NOMO-1 (cell line): ENCODE results near the gene NUAK2.

Source experiments
- DNase-seq, 2 experiments: peaks; one replicate each; lab custom pipeline; 2025; ENCODE audit not compliant: unreplicated experiment in 2 of 2; lab: John Stamatoyannopoulos, UW

Gene NUAK2

GRCh38 chr1:205275916-205276688 is 45.4 kb downstream of the NUAK2 start:
- DNase-seq = no peak

DNA sequence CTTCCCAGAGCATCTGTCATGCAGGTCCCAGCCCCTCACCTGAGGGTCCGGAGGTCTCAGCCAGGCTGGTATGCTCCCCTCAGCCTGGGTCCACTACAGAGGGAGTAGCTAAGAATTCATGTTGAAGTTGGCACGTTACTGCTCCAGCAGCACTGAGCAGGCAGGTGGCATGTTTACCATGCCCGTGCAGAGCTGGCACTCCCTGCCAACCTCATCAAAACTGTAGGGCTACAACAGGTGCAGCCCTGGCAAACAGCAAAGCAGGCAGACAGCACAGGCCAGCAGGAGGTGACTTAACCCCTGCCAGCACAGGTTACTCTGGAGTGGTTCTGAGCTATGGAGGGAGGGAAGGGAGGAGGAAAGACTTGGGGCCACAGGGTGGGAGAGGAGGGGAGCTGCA is 46.4 kb downstream of the NUAK2 start:
- no peak for DNase-seq

- no peak for DNase-seq
Measured at GRCh38 chr1:205274041-205274691, 47.4 kb downstream of the NUAK2 start.

GRCh38 chr1:205273551-205273982 is 48.0 kb downstream of the NUAK2 start:
- DNase-seq = peak; percentile 63 to 70

DNA sequence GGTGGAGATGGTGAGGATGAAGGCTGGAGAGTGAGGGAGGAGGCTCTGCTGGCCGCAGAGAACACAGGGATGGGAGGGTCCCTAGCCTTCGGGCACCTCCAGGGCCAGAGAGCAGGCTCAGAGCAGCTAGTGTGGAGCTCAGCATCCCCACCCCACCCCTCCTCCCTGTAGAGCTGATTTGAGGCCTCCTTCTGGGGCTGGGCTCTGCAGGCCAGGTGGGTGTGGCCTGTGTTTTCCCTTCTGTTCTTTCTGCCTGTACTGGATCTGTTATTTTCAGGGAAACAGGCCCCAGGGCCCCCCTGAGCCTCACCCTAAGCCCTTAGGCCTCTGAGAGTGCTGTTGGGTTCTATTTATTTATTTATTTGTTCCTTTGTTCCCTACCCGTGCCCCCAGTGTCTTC is 49.0 kb downstream of the NUAK2 start:
- no peak for DNase-seq

DNA sequence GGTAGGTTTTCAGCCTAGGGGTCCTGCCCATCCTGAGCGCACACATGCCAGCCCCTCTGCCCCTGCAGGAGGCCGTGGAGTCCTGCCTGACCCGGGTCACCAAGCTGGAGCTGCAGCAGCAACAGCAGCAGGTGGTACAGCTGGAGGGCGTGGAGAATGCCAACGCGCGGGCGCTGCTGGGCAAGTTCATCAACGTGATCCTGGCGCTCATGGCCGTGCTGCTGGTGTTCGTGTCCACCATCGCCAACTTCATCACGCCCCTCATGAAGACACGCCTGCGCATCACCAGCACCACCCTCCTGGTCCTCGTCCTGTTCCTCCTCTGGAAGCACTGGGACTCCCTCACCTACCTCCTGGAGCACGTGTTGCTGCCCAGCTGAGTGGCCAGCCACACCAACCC is 49.8 kb downstream of the NUAK2 start:
- no peak for DNase-seq

- DNase-seq = no peak
Measured at GRCh38 chr1:205271277-205271676, 50.3 kb downstream of the NUAK2 start.

DNA sequence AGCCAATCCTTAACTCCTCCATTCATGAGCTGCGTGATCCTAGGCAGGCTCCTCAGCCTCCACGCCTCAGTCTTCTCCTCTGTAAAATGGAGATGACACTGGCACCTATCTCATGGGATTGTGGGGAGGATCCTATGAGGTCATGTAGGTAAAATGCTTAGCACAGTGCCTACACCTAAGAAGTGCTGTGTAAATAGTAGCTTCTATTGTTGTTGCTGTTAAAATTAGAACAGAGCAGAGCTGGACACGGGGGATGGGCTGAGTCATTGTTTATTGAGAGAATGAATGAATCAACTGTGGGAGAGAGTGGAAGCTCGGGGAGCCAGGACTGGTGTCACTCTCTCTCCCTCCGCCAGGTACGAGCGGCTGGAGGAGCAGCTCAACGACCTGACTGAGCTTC is 50.8 kb downstream of the NUAK2 start:
- DNase-seq = no peak

DNA sequence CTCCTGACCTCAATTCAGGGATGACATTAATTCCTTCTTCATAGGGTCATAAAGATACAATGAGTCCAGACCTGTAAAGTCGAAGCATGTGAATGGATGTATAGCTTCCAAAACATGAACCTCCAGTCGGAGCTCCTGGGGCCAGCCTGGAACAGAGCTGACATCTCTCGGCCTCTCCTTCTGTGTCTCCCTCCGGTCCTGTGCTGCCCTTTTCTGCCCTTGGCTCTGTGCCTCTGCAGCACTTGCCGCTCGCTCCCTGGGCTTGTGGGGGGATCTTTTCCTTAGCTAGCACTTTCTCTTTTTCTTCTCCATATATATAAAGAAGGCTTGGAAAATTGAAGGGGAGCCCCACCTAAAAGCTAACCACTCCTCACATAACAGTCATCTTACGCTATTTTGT is 51.3 kb downstream of the NUAK2 start:
- DNase-seq = no peak

DNA sequence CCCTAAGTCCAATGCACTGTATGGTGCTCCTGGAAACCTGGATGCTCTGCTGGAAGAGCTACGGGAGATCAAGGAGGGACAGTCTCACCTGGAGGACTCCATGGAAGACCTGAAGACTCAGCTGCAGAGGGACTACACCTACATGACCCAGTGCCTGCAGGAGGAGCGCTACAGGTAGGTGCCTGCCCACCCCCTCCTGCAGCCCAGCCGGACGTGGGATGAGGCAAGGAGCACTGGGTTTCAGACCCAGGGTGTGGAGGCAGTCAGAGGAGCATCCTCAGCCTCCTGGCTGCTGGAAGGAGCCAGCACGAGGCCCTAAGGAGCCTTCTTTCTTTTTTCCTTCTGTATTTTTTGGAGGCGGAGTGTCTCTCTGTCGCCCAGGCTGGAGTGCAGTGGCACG is 51.8 kb downstream of the NUAK2 start:
- no peak for DNase-seq

DNA sequence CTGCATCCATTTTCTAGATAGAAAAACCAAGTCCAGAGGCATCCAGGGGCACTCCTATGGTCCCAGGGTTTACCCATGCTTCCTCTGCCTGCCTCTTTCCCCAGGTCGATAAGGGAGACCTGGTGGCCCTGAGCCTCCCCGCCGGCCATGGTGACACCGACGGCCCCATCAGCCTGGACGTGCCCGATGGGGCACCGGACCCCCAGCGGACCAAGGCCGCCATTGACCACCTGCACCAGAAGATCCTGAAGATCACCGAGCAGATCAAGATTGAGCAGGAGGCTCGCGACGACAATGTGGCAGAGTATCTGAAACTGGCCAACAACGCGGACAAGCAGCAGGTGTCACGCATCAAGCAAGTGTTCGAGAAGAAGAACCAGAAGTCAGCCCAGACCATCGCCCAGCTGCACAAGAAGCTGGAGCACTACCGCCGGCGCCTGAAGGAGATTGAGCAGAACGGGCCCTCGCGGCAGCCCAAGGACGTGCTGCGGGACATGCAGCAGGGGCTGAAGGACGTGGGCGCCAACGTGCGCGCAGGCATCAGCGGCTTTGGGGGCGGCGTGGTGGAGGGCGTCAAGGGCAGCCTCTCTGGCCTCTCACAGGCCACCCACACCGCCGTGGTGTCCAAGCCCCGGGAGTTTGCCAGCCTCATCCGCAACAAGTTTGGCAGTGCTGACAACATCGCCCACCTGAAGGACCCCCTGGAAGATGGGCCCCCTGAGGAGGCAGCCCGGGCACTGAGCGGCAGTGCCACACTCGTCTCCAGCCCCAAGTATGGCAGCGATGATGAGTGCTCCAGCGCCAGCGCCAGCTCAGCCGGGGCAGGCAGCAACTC is 52.5 kb downstream of the NUAK2 start:
- no peak for DNase-seq

DNA sequence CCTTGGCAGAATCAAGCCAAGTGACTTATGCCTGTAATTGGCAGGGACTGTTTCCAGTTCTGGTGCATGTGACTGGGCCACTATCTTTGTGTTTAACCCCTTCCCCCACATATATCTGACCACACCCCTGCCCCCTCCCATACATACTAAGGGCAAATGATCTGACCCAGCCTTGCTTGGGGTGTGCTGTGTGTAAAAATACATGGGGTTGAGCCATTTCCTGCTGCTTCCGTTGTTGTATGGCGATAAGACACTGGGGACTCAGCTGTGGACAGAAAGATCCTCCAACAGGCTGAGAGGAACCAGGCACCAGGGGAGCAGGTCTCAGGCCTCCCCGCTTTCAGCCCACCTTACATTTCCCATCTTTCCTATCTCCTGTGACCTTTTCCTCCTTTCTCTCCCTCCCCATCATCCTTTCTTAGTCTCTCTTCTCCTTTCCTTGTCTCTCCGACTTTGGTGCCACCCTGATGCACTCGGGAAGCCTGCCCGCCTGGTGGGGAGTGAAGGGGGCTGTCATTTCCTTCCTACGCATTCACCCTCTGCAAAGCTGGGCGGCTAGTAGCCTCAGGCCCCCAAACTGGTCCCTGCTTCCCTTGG is 54.1 kb downstream of the NUAK2 start:
- peak; percentile 7 to 36 for DNase-seq

- DNase-seq = no peak
Measured at GRCh38 chr1:205266611-205267305, 54.8 kb downstream of the NUAK2 start.

GRCh38 chr1:205263580-205264190 is 57.9 kb downstream of the NUAK2 start:
- DNase-seq = no peak

DNA sequence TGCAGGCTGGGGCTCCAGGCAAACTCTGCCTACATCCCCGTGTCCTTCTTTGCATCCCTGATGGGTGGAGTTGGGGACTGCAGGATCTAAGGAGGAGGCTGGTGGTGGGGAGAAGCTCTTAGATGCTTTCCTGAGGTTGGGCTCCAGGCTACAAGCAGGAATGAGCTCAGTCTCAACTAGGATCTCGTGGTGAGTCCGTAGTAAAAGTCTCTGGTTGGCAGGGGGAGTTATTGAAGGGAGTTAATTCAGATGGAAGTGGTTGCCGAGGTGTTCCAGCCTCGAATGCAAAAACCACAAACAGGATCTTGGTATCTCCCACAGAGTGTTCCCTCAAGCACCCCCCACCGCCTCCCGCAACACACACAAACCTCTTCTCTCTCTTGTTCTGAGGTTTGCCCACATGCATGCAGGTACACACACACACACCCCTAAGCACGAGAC is 58.8 kb downstream of the NUAK2 start:
- no peak for DNase-seq

DNA sequence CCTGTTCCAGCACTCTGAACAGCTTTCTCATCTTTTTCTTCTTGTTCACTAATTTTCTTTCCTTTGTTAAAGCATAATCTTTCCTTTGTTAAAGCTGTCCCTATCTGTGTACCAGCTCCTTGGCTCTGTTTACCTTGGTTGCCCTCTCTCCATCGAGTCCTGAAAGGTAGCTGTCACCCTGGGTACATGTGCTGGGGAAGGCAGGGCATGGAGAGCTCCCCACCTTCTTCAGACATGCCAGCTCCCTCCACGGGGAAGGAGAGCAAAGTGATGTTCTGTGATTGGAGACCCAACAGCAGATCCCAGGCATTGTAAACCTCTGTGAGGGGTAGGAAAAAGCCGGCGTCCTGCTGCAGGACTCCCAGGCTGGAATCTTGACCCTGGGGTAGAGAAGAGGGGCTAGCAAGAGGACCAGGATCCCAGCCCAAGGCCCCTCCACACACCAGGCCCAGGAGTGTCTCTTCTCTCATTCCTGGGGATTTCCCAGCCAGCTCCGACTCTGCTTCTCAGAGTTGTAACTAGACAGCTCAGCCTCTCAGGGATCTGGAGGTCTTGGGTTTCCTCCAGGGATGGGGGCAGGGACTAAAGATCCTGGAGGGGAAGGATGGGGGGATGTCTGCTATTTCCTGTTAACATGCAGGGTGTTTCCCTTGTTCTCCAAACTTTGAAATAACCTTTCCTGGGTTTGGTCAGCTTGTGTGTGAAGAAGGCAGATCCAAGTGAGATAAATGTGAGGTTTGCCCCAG is 59.4 kb downstream of the NUAK2 start:
- DNase-seq = no peak

- DNase-seq = peak; percentile 37 to 59
Measured at GRCh38 chr1:205260948-205261732, 60.4 kb downstream of the NUAK2 start.

- DNase-seq = no peak
Measured at GRCh38 chr1:205259998-205260397, 61.5 kb downstream of the NUAK2 start.
